Activated CD8-positive, alpha-beta T cell treated with anti-CD3 and anti-CD28 coated beads for 36 hours (primary cell): ENCODE data around the gene MBD3. TPM values are rescaled to one million over a fixed set of nuclear protein-coding genes. Genes with fewer than 3 reads are reported as not detected.

ENCODE experiments used
- ATAC-seq: fragments of 200-7000 bp; cut with Tn5 transposase; one replicate; pipeline ENCODE4 v1.10.0; 2021; ENCODE audit warnings: mild to moderate bottlenecking, moderate library complexity
- CTCF ChIA-PET: fragments of 350-600 bp; sonication (Branson Sonifier 250); formaldehyde crosslinking; loops from one replicate; lab custom pipeline; 2021; ENCODE audit warnings: antibody characterized with exemption; lab: Charles Lee
- POLR2A ChIA-PET: fragments of 350-600 bp; sonication (Branson Sonifier 250); formaldehyde crosslinking; loops from one replicate; lab custom pipeline; 2021; ENCODE audit warnings: antibody characterized with exemption; lab: Charles Lee
- DNase-seq: peaks from one replicate; pipeline ENCODE4 v3.0.0-alpha.2; 2020
- H3K27ac Mint-ChIP-seq: one replicate; pipeline ENCODE4 v1.8.0; 2021; ENCODE audit warnings: mild to moderate bottlenecking, mixed read lengths
- H3K27me3 Mint-ChIP-seq: one replicate; pipeline ENCODE4 v1.8.0; 2021; ENCODE audit warnings: mixed read lengths
- H3K36me3 Mint-ChIP-seq: one replicate; pipeline ENCODE4 v1.8.0; 2021; ENCODE audit warnings: low read depth, mixed read lengths
- H3K4me1 Mint-ChIP-seq: one replicate; pipeline ENCODE4 v1.8.0; 2021; ENCODE audit warnings: low read depth, mixed read lengths
- H3K4me3 Mint-ChIP-seq: one replicate; pipeline ENCODE4 v1.8.0; 2021; ENCODE audit warnings: mild to moderate bottlenecking, moderate library complexity, mixed read lengths
- H3K9me3 Mint-ChIP-seq: one replicate; pipeline ENCODE4 v1.8.0; 2021; ENCODE audit warnings: mixed read lengths
- intact Hi-C: fragments of 100-400 bp; cut with micrococcal nuclease; formaldehyde crosslinking; loops from one replicate; pipeline ENCODE4 v1.10.0; 2022
- total RNA-seq, 2 experiments: library from RNA; stranded (reverse); gene quantifications; one replicate each; pipeline ENCODE4 v1.2.3, GENCODE V29; 2021
- TF ChIP-seq, protein P1 (sequence below): fragments of 200-600 bp; IDR thresholded peaks from one replicate; pipeline ENCODE4 v1.8.0; 2022; ENCODE audit warnings: antibody characterized with exemption, mild to moderate bottlenecking

MBD3 gene
- total RNA-seq, 2 experiments from 2014 or later: 87.8 to 92.5 TPM

GRCh38 chr19:1634242-1634937 is 41.7 kb upstream of the MBD3 start:
- intact Hi-C loops: no loop called here
- no peak for DNase-seq
- H3K27ac Mint-ChIP-seq: no peak overlapping the region
- POLR2A ChIA-PET: interaction anchor here (1.3 kb wide), 1 partner anchor 16 kb away, joined by 5 read pairs; no protein-coding TSS in a partner anchor
- CTCF ChIA-PET: interaction anchor here (1.1 kb wide), 1 partner anchor 38 kb away, joined by 3 read pairs; no protein-coding TSS in a partner anchor
- no peaks in the 10 kb centered on the region for H3K27me3 Mint-ChIP-seq
- H3K36me3 Mint-ChIP-seq: peaks cover 12% of the 10 kb centered on the region
- no peaks in the 10 kb centered on the region for H3K9me3 Mint-ChIP-seq
- TF ChIP-seq, protein P1, sequence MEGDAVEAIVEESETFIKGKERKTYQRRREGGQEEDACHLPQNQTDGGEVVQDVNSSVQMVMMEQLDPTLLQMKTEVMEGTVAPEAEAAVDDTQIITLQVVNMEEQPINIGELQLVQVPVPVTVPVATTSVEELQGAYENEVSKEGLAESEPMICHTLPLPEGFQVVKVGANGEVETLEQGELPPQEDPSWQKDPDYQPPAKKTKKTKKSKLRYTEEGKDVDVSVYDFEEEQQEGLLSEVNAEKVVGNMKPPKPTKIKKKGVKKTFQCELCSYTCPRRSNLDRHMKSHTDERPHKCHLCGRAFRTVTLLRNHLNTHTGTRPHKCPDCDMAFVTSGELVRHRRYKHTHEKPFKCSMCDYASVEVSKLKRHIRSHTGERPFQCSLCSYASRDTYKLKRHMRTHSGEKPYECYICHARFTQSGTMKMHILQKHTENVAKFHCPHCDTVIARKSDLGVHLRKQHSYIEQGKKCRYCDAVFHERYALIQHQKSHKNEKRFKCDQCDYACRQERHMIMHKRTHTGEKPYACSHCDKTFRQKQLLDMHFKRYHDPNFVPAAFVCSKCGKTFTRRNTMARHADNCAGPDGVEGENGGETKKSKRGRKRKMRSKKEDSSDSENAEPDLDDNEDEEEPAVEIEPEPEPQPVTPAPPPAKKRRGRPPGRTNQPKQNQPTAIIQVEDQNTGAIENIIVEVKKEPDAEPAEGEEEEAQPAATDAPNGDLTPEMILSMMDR: no peak
- ATAC-seq: no peak
- H3K4me3 Mint-ChIP-seq: no peak overlapping the region
- H3K4me1 Mint-ChIP-seq: no peaks in the 10 kb centered on the region

GRCh38 chr19:1633269-1633826 is 40.7 kb upstream of the MBD3 start:
- H3K9me3 Mint-ChIP-seq: no peaks in the 10 kb centered on the region
- ChIA-PET POLR2A (interaction anchor here (1.6 kb wide), 1 partner anchor 176 kb away, joined by 3 read pairs; no protein-coding TSS in a partner anchor), CTCF (no interaction called here)
- H3K36me3 Mint-ChIP-seq: peaks cover 7% of the 10 kb centered on the region
- DNase-seq: no peak
- TF ChIP-seq, protein P1: no peak
- no peak for ATAC-seq
- H3K4me3 Mint-ChIP-seq: no peak overlapping the region
- intact Hi-C loops: no loop called here
- no peak overlapping the region for H3K27ac Mint-ChIP-seq
- no peaks in the 10 kb centered on the region for H3K27me3 Mint-ChIP-seq
- no peaks in the 10 kb centered on the region for H3K4me1 Mint-ChIP-seq

DNA sequence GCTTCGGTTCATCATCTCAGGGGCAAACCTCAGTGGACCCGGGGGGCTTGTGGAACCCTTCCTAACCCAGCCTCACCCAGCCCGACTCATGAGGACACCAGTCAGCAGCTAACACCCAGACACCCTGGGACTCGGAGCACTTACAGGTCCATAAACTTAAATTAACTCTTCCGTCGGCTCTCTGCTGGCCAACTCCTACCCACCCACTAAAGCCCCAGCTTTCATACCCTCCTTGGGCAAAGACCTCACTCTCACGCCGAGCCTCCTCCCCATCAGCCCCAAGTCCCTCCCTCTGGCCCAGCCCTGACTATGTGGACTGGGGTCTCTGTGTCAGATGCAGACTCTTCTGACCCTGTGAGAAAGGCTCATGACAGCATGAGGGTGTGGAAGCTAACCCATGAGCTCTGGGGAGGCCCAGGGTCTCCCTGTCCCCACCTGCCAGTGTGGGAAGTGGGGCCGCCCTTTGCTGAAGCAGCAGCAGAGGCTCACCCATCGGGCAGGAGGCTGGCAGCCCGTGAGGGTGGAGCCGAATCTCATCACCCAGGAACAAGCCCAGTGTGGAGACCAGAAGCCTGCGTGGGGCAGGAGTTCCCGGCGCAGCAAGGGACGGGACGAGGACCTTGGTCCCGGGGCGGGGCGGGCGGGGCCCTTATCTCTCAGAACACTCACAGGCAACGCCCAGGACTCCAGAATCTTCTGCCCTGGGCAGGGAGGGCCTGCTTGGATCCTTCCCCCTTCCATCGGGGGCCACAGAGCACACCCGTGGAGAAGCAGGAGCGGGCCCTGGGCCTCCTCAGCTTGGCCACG is 40.0 kb upstream of the MBD3 start:
- DNase-seq (no peak), ATAC-seq (no peak)
- ChIA-PET CTCF (no interaction called here), POLR2A (interaction anchor here (0.7 to 1.6 kb wide), 3 partner anchors 36 to 176 kb away, joined by 3 read pairs; no protein-coding TSS in a partner anchor)
- no peak overlapping the region for H3K4me3 Mint-ChIP-seq
- no peaks in the 10 kb centered on the region for H3K4me1 Mint-ChIP-seq
- peaks cover 5% of the 10 kb centered on the region for H3K36me3 Mint-ChIP-seq
- intact Hi-C loops: no loop called here
- TF ChIP-seq, protein P1: no peak
- H3K27ac Mint-ChIP-seq: no peak overlapping the region
- no peaks in the 10 kb centered on the region for H3K27me3 Mint-ChIP-seq
- H3K9me3 Mint-ChIP-seq: no peaks in the 10 kb centered on the region

DNA sequence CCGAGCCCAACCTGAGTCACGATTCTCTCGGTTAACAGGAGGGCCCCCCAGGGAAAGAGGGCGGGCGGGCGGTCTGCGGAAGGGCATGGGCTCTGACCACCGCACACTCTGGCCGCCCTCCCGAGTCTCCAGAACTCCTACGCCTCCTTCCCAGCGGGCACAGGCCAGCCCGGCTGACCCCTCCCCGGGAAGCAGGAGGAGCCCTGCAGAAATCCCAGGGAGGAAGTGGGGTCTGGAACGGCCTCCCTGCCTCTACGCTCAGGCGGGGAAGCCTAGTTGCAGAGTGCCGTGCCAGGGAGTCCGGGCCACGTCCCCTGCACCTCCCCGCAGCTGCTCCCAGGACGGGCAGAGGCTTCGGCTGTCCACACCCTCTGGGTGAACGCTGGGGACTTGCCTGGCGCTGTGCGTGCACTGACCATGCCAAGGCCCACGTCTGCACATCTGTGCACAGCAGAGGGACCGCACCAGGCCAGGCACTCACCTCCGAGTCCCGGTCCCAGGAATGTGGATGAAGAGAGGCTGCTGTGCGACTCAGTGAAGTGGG is 39.0 kb upstream of the MBD3 start:
- TF ChIP-seq, protein P1: no peak
- H3K4me3 Mint-ChIP-seq: no peak overlapping the region
- ATAC-seq (no peak), DNase-seq (no peak)
- intact Hi-C loops: no loop called here
- ChIA-PET CTCF (no interaction called here), POLR2A (no interaction called here)
- H3K4me1 Mint-ChIP-seq: no peaks in the 10 kb centered on the region
- no peaks in the 10 kb centered on the region for H3K27me3 Mint-ChIP-seq
- peaks cover 5% of the 10 kb centered on the region for H3K36me3 Mint-ChIP-seq
- no peak overlapping the region for H3K27ac Mint-ChIP-seq
- no peaks in the 10 kb centered on the region for H3K9me3 Mint-ChIP-seq
